NCI-H2029 (cell line): Measurements from ENCODE around the gene G2E3.
A peak's percentile ranks its signal among the peaks of the same experiment; 100 is the strongest.
"Not testable (repeated sequence)": the region's sequence is repeated elsewhere in the genome, so short reads cannot be mapped to it uniquely, and the experiment has no call there.

Experiments used
- DNase-seq: peaks from one replicate; lab custom pipeline; 2025; lab: John Stamatoyannopoulos, UW

The G2E3 gene

GRCh38 chr14:30603402-30603801 lies 44.4 kb downstream of the G2E3 start:
- no peak for DNase-seq

DNA sequence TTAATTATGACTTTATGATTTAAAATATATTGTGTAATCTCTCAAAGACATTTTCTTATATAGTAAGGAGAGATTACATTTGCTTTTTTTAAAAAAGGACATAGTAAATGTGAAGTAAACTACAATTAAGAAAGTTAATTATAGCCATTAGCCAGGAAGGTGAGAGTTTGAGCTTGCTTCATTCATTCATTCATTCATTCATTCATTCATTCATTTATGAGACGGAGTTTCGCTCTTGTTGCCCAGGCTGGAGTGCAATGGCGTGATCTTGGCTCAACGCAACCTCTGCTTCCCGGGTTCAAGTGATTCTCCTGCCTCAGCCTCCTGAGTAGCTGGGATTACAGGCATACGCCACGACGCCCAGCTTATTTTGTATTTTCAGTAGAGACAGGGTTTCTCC lies 45.7 kb downstream of the G2E3 start:
- not testable (repeated sequence) for DNase-seq

DNA sequence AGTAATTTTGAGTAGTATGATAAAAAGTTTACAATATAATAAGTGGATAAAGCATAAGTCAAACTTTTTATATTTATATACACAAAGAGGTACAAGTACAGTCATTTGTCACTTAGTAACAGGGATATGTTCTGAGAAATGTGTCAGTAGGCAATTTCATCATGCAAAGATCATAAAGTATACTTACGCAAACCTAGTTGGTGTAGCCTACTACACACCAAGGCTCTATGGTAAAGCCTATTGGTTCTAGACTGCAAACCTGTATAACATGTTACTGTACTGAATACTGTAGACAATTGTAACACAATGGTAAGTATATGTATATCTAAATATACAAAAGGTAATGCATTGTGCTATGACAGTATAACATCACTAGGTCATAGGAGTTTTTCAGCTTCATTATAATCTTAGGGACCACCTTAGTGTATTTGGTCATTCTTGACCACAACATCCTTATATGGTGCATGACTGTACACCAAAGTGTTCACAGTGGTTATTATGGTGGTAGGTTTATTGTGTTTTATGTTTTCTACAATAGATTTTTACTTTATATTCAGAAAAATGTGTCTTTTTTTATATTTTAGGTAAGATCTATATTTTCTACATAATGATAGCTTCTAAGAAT lies 48.3 kb downstream of the G2E3 start:
- DNase-seq: no peak

- DNase-seq: no peak
Observed at GRCh38 chr14:30608533-30609006, 49.6 kb downstream of the G2E3 start.

DNA sequence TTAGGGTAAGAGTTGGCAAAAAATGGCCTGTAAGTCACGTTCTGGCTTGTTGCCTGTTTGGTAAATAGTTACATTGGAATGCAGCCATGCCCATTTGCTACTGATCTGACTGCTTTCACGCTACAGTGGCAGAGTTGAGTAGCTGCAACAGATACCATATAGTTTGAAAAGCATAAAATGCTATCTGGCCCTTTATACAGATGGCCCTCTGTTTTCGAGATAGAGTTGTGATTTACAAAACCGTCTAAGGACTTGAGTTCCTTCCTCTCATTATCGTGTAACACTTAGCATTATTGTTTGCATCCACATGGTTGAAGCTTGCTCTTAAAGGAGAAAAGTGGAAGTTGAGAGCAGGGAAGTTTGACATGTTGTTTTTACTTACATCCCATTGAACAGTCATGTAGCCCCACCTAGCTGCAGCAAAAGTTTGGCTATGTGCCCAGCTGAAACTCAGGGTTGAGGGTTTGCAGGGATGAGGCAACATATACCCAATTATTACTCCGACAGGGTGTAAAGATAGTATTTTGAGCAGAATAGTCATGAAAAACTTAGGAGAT lies 51.9 kb downstream of the G2E3 start:
- DNase-seq: peak; percentile 89

DNA sequence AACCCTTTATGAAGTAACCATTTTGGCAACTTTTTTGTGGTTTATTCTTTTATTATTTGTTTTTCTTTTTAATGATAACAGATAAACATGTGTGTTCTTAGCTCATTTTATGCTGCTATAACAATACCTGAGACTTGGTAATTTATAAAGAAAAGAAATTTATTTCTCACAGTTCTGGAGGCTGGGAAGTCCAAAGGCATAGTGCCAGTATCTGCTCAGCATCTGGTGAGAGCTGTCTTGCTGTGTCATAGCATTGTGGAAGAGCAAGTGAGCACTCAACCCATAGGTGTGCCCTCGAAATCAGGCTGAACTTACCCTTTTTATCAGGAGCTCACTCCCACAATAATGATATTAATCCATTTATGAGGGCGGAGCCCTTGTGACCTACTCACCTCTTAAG lies 55.2 kb downstream of the G2E3 start:
- DNase-seq: no peak

DNA sequence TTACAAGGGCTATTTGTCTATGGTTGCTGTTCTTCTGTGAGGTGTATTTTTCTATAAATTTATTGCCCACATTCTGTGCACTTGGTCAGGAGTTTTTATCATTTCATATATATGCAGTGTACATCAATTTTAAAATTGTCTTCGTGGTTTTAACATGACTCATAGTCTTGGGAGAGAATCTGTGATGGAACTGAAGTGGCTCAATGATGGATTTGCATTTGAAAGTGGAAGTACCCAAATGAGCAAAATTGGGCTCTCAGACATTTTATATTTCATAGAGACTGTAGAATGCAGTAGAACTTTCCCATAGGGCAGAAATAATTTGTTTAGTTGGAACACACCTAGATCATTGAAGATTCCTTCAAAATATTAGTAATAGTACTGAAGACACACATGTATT lies 61.2 kb downstream of the G2E3 start:
- DNase-seq: no peak

DNA sequence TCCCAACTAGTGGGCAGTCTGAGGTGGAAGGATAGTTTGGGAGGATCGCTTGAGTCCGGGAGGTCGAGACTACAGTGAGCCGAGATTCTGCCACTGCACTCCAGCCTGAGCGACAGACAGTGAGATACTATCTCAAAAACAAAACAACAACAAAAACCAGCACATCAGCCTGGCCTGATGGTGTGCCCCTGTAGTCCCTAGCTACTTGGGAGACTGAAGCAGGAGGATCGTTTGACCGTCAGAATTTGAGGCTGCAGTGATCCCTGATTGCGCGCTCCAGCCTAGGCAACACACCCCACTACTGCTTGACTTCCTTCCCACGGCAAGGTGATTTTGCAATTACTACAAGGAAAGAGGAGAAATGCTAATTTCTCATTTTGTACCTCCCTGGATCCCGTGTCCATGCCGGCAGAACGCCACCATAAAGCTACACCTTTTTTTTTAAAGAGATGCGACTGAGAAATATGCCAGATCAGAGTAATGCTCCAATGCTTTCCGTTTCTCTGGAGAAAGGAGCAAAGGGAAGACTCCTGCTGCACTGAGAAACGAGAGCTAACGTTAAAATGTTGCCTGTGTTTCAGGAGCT lies 62.5 kb downstream of the G2E3 start:
- DNase-seq: no peak

- DNase-seq: peak; percentile 86
Observed at GRCh38 chr14:30621940-30622830, 63.2 kb downstream of the G2E3 start, which contains the start of gene SCFD1. Gene SCFD1 (plus strand): TSS chr14:30622319. CDS start chr14:30622339, 20 bp downstream.

GRCh38 chr14:30623412-30624131 lies 64.6 kb downstream of the G2E3 start:
- DNase-seq: no peak

- DNase-seq: no peak
Observed at GRCh38 chr14:30624132-30624423, 65.1 kb downstream of the G2E3 start.

DNA sequence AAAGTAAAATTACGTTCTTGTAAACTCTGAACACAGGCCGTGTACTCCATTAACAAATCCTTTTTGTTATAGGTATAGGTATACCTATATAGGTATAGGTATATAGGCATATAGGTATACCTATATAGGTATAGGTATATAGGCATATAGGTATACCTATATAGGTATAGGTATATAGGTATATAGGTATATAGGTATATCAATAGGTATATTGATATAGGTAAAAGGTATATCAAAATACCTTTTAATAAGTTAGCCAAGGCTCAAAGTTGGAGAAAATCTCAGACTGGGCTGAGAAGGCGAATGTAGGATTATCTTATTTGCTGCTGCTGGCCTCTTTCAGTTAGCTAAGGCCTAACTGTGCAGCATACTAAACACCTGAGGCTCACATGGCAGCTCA lies 66.6 kb downstream of the G2E3 start:
- DNase-seq: no peak

GRCh38 chr14:30629432-30629831 lies 70.5 kb downstream of the G2E3 start:
- not testable (repeated sequence) for DNase-seq

- DNase-seq: no peak
Observed at GRCh38 chr14:30630248-30630647, 71.3 kb downstream of the G2E3 start.

- no peak for DNase-seq
Observed at GRCh38 chr14:30632730-30633129, 73.8 kb downstream of the G2E3 start.

DNA sequence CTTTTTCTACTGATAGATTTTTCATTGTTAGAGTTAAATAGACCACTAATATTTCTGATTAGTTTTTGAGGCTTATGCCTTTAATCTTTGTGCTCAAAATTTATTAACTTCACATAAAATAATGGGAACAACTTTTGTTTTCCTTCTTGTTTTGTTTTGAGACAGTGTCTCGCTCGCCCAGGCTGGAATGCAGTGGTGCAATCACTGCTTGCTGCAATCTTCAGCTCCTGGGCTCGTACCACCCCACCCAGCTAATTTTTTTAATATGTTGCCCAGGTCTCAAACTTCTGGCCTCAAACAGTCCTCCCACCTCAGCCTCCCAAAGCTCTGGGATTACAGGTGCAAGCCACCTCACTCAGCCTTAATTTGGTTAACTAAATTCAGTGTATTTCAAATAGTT lies 80.0 kb downstream of the G2E3 start:
- no peak for DNase-seq

DNA sequence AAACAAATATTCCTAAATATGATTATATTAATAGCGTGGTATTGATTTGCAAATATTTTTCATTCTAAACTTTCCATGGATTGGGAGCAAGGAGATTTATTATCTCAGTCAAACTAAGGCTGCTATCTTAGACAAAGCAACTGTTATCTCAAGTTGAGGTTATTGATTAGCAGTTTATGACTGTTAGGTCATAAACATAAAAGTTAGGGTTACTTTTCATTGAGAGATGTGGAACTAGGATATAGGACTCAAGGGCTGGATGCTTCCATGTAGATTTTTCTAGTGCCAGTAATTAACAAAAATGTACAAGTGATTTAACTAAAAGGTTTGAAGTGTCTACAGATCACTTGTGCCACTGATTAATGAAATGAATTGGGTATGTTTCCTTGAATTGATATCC lies 82.2 kb downstream of the G2E3 start:
- no peak for DNase-seq

- DNase-seq: not testable (repeated sequence)
Observed at GRCh38 chr14:30644462-30644861, 85.5 kb downstream of the G2E3 start.

GRCh38 chr14:30645600-30645999 lies 86.6 kb downstream of the G2E3 start:
- no peak for DNase-seq

DNA sequence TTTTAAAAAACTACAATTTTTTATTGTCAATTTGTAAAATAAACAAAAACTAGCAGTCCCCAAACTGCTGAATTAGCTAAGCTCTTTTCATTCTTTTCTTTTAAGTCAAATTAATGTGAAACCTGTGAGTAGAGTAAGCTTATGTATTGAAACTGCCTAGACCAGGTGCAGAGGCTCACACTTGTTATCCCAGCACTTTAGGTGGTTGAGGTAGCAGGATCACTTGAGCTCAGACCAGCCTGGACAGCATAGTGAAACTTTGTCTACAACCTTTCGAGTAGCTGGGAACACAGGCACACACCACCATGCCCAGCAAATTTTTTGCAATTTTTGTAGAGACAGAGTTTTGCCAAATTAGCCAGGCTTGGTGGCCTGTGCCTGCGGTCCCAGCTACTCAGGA lies 89.5 kb downstream of the G2E3 start:
- no peak for DNase-seq

DNA sequence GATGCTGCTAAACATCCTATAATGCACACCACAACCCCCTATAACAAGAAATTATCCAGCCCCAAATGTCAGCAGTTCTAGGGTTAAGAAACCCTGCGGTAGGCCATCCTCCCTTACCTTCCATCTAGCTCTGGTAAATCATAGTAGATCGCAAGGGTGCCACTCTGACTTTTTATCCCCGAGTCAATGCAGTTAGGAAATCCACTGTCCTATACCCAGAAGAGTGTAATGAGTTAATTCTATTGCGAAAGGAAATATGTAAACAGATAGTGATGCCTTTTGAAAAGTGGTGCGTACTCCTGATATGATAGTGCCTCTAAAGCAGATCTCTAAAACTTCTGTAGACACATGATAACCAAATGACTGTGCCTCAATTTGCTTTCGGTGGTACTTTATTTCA lies 93.0 kb downstream of the G2E3 start:
- no peak for DNase-seq

GRCh38 chr14:30655124-30655523 lies 96.2 kb downstream of the G2E3 start:
- no peak for DNase-seq
